PC-9 (cell line): ENCODE data around the gene TMEM221.

ENCODE experiments used
- CTCF ChIP-seq: fragments of 200-600 bp; sonication (generic); conservative IDR thresholded peaks from 2 replicates; pipeline ENCODE4 v1.6.1; 2017; ENCODE audit warnings: mixed run types, antibody characterized with exemption, mild to moderate bottlenecking, moderate library complexity
- EZH2 ChIP-seq: fragments of 200-600 bp; sonication (generic); IDR thresholded peaks from 2 replicates; pipeline ENCODE4 v1.8.0; 2017; ENCODE audit warnings: antibody characterized with exemption, low read depth

- TF ChIP-seq CTCF (no peak), EZH2 (no peak)
These were observed 39.0 kb upstream of the TMEM221 start for GRCh38 chr19:17487284-17488121.
